ENCODE data around the gene ACOT7. TPM values are rescaled to one million over a fixed set of nuclear protein-coding genes. Genes with fewer than 3 reads are reported as not detected.

ACOT7 gene
- total RNA-seq, 1 donor from 2014 or later = 12.7 TPM

GRCh38 chr1:6298940-6299465 is 94.6 kb downstream of the ACOT7 start:
- H3K4me1 Mint-ChIP-seq = no peaks in the 10 kb centered on the region
- CTCF ChIA-PET = no interaction called here
- no peaks in the 10 kb centered on the region for H3K9me3 Mint-ChIP-seq
- no peaks in the 10 kb centered on the region for H3K36me3 Mint-ChIP-seq (ENCODE audit: low read depth)
- no peak for ATAC-seq (ENCODE audit: low read depth)
- DNase-seq = no peak
- H3K27me3 Mint-ChIP-seq = no peaks in the 10 kb centered on the region
- POLR2A ChIA-PET = interaction anchor here (0.9 kb wide), 1 partner anchor 22 kb away, joined by 3 read pairs; no protein-coding TSS in a partner anchor
- H3K27ac Mint-ChIP-seq = no peak overlapping the region
- H3K4me3 Mint-ChIP-seq = no peak overlapping the region
- TF ChIP-seq CTCF (IDR thresholded peaks at IDR 0.05) = no peak
- intact Hi-C loops (cut with micrococcal nuclease) = no loop called here

- ATAC-seq (ENCODE audit: low read depth) (no peak), DNase-seq (no peak)
- H3K27me3 Mint-ChIP-seq = no peaks in the 10 kb centered on the region
- H3K4me3 Mint-ChIP-seq = no peak overlapping the region
- intact Hi-C loops (cut with micrococcal nuclease) = no loop called here
- H3K4me1 Mint-ChIP-seq = no peaks in the 10 kb centered on the region
- no peak overlapping the region for H3K27ac Mint-ChIP-seq
- CTCF ChIA-PET = no interaction called here
- H3K9me3 Mint-ChIP-seq = no peaks in the 10 kb centered on the region
- no peaks in the 10 kb centered on the region for H3K36me3 Mint-ChIP-seq (ENCODE audit: low read depth)
- TF ChIP-seq CTCF (IDR thresholded peaks at IDR 0.05) = no peak
- POLR2A ChIA-PET = interaction anchor here (0.9 kb wide), 1 partner anchor 22 kb away, joined by 3 read pairs; no protein-coding TSS in a partner anchor
These were observed 95.0 kb downstream of the ACOT7 start for GRCh38 chr1:6298530-6298929.

- ChIA-PET POLR2A (no interaction called here), CTCF (no interaction called here)
- no peak for TF ChIP-seq CTCF (IDR thresholded peaks at IDR 0.05)
- H3K27ac Mint-ChIP-seq = no peak overlapping the region
- DNase-seq = no peak
- H3K4me3 Mint-ChIP-seq = no peak overlapping the region
- no peaks in the 10 kb centered on the region for H3K9me3 Mint-ChIP-seq
- no peaks in the 10 kb centered on the region for H3K27me3 Mint-ChIP-seq
- peaks cover 1% of the 10 kb centered on the region for H3K4me1 Mint-ChIP-seq
- H3K36me3 Mint-ChIP-seq (ENCODE audit: low read depth) = no peaks in the 10 kb centered on the region
- intact Hi-C loops (cut with micrococcal nuclease) = no loop called here
- no peak for ATAC-seq (ENCODE audit: low read depth)
These were observed 97.7 kb downstream of the ACOT7 start for GRCh38 chr1:6295910-6296309.

GRCh38 chr1:6294890-6295556 is 98.5 kb downstream of the ACOT7 start:
- Mint-ChIP-seq H3K27me3 (no peaks in the 10 kb centered on the region), H3K36me3 (ENCODE audit: low read depth) (no peaks in the 10 kb centered on the region), H3K4me1 (peaks cover 6% of the 10 kb centered on the region), H3K9me3 (no peaks in the 10 kb centered on the region), H3K27ac (no peak overlapping the region), H3K4me3 (no peak overlapping the region)
- POLR2A ChIA-PET = no interaction called here
- DNase-seq (no peak), ATAC-seq (ENCODE audit: low read depth) (no peak)
- intact Hi-C loops (cut with micrococcal nuclease) = no loop called here
- CTCF ChIA-PET = no interaction called here
- no peak for TF ChIP-seq CTCF (IDR thresholded peaks at IDR 0.05)

- no peak for ATAC-seq (ENCODE audit: low read depth)
- Mint-ChIP-seq H3K36me3 (ENCODE audit: low read depth) (no peaks in the 10 kb centered on the region), H3K9me3 (no peaks in the 10 kb centered on the region), H3K27ac (no peak overlapping the region), H3K27me3 (no peaks in the 10 kb centered on the region), H3K4me1 (peaks cover 6% of the 10 kb centered on the region), H3K4me3 (no peak overlapping the region)
- POLR2A ChIA-PET = no interaction called here
- intact Hi-C loops (cut with micrococcal nuclease) = no loop called here
- no peak for DNase-seq
- CTCF ChIA-PET = no interaction called here
- TF ChIP-seq CTCF (IDR thresholded peaks at IDR 0.05) = no peak
These were observed 99.3 kb downstream of the ACOT7 start for GRCh38 chr1:6294080-6294889.
